Large intestine (tissue), 1 donor: ENCODE measurements around the gene KDM7A. TPM values are rescaled to one million over a fixed set of nuclear protein-coding genes. Genes with fewer than 3 reads are reported as not detected.

ENCODE experiments used
- polyA plus RNA-seq: library from polyadenylated mRNA; unstranded; fragments of 120-200 nt; gene quantifications from one replicate; pipeline ENCODE4 v1.2.1, GENCODE V29; 2013

Gene KDM7A
- polyA plus RNA-seq, 1 donor = 17.3 TPM

Other genes starting within 250 kb of the KDM7A start
- 49.0 TPM for gene PARP12, start 114.0 kb downstream of the KDM7A start, polyA plus RNA-seq
- 38.7 TPM for gene SLC37A3, start 221.5 kb upstream of the KDM7A start, polyA plus RNA-seq
- gene RAB19, start 227.1 kb upstream of the KDM7A start, polyA plus RNA-seq = 1.2 TPM